Panc1 (cell line): ENCODE data around the gene RBMS3. TPM values are rescaled to one million over a fixed set of nuclear protein-coding genes. Genes with fewer than 3 reads are reported as not detected.

Experiments
- ATAC-seq: fragments of 200-7000 bp; cut with Tn5 transposase; 2 replicates; pipeline ENCODE4 v1.9.1; 2020; ENCODE audit warnings: mild to moderate bottlenecking, moderate library complexity
- BruUV-seq: library from RNA; stranded (reverse); fragments of 400-500 nt; replicated peaks from 2 replicates; lab custom pipeline; 2021; lab: Mats Ljungman, UMichigan
- CTCF ChIA-PET: fragments of 300-600 bp; sonication (Branson Sonifier 250); formaldehyde crosslinking; loops from one replicate; lab custom pipeline; 2022; ENCODE audit warnings: antibody characterized with exemption; lab: Charles Lee
- POLR2A ChIA-PET: fragments of 300-600 bp; sonication (Branson Sonifier 250); formaldehyde crosslinking; loops from one replicate; lab custom pipeline; 2022; ENCODE audit warnings: antibody characterized with exemption; lab: Charles Lee
- DNase-seq: peaks from one replicate; pipeline ENCODE4 v3.0.0-alpha.2; 2010; ENCODE audit warnings: low read depth, low spot score
- H3K27ac ChIP-seq: 2 replicates; pipeline ENCODE4 v1.5.1; 2011; ENCODE audit warnings: mild to moderate bottlenecking, low read length, inconsistent platforms
- H3K27me3 ChIP-seq: fragments of 200-500 bp; sonication (Bioruptor generic); 2 replicates; pipeline ENCODE4 v1.6.0; 2014; ENCODE audit warnings: low read length, inconsistent platforms; ENCODE audit not compliant: control insufficient read depth, insufficient read depth
- H3K36me3 ChIP-seq: fragments of 200-500 bp; sonication (Bioruptor generic); 2 replicates; pipeline ENCODE4 v1.5.1; 2014; ENCODE audit warnings: inconsistent platforms, mild to moderate bottlenecking, low read length, moderate library complexity; ENCODE audit not compliant: control insufficient read depth, insufficient read depth
- H3K4me1 ChIP-seq: 2 replicates; pipeline ENCODE4 v1.5.1; 2011; ENCODE audit warnings: inconsistent platforms, mild to moderate bottlenecking, low read length, moderate library complexity; ENCODE audit not compliant: control insufficient read depth, insufficient read depth
- H3K4me3 ChIP-seq, 2 experiments: 2 replicates each; pipeline ENCODE4 v1.5.1; 2011 to 2012; ENCODE audit warnings: low read depth in 2 of 2, low read length in 2 of 2, mild to moderate bottlenecking in 2 of 2, inconsistent platforms in 1 of 2, moderate library complexity in 1 of 2
- H3K9me3 ChIP-seq: fragments of 200-500 bp; sonication (Bioruptor generic); 2 replicates; pipeline ENCODE4 v1.5.1; 2014; ENCODE audit warnings: low read depth, mild to moderate bottlenecking, inconsistent platforms, low read length, moderate library complexity; ENCODE audit not compliant: control insufficient read depth, insufficient read depth
- POLR2AphosphoS5 ChIP-seq: IDR thresholded peaks from 2 replicates; pipeline ENCODE4 v1.6.1; 2012; ENCODE audit warnings: mild to moderate bottlenecking, low read depth, low read length, moderate library complexity
- REST ChIP-seq, 2 experiments: IDR thresholded peaks; 2 replicates each; pipeline ENCODE4 v1.6.1; 2011 to 2012; ENCODE audit warnings: low read depth in 2 of 2, control low read depth in 1 of 2, low read length in 1 of 2, mild to moderate bottlenecking in 1 of 2, moderate library complexity in 1 of 2; ENCODE audit not compliant: insufficient read depth in 1 of 2
- SIN3A ChIP-seq: IDR thresholded peaks from 2 replicates; pipeline ENCODE4 v1.6.1; 2012; ENCODE audit warnings: low read depth, mild to moderate bottlenecking, low read length, moderate library complexity, borderline replicate concordance; ENCODE audit not compliant: insufficient read depth
- TCF7L2 ChIP-seq: IDR thresholded peaks from 2 replicates; pipeline ENCODE4 v1.6.1; 2011; ENCODE audit warnings: mild to moderate bottlenecking, low read depth, low read length, inconsistent platforms
- in situ Hi-C: cut with HindIII; loops from 2 replicates; pipeline ENCODE4 v1.10.0; 2016; ENCODE audit warnings: low sequenced_read_pairs, low pct_unique_long_range_greater_than_20kb
- intact Hi-C: fragments of 100-400 bp; cut with micrococcal nuclease; formaldehyde crosslinking; loops from one replicate; pipeline ENCODE4 v1.10.0; 2022; ENCODE audit not compliant: unreplicated experiment
- total RNA-seq: library from RNA; stranded (reverse); gene quantifications from one replicate; pipeline ENCODE4 v1.2.1, GENCODE V29; 2021; ENCODE audit not compliant: unreplicated experiment
- TF ChIP-seq, protein P1 (sequence below): fragments of 450-650 bp; IDR thresholded peaks from 2 replicates; pipeline ENCODE4 v1.5.1; 2017; ENCODE audit warnings: mild to moderate bottlenecking

RBMS3 gene
- total RNA-seq, 1 experiment from 2014 or later: 1.1 TPM

DNA sequence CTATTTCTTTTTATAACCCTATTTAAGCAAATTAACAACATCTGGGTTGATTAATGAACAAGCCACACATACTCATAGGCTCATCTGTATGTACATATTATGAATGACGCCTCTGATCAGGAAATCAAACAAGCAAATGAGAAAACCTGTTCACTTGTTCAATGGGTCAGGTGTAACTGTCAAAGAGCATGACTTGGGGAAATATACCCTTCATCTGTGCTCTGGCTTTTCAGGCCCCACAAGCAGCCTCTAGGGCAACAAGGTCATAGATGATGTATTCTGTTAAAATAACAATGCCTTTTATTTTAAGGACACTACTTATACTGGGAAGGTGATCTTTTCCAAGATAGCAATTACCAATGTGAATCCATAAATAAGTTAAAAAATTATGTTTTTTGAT, 102.0 kb downstream of the RBMS3 start:
- ATAC-seq (no peak), DNase-seq (no peak)
- H3K36me3 ChIP-seq: no peaks in the 10 kb centered on the region
- intact Hi-C loops: no loop called here
- H3K27me3 ChIP-seq: no peaks in the 10 kb centered on the region
- ChIA-PET CTCF (no interaction called here), POLR2A (no interaction called here)
- H3K27ac ChIP-seq: no peak overlapping the region
- H3K9me3 ChIP-seq: no peaks in the 10 kb centered on the region
- in situ Hi-C loops: no loop called here
- no TSS peak for BruUV-seq
- H3K4me3 ChIP-seq: no peak overlapping the region
- TF ChIP-seq TCF7L2 (no peak), REST (IDR thresholded peaks at IDR 0.05; ENCODE audit: insufficient read depth in 1 of 2, low read depth in 2 of 2, low read length in 1 of 2) (no peak), SIN3A (no peak), POLR2AphosphoS5 (no peak)
- TF ChIP-seq, protein P1, sequence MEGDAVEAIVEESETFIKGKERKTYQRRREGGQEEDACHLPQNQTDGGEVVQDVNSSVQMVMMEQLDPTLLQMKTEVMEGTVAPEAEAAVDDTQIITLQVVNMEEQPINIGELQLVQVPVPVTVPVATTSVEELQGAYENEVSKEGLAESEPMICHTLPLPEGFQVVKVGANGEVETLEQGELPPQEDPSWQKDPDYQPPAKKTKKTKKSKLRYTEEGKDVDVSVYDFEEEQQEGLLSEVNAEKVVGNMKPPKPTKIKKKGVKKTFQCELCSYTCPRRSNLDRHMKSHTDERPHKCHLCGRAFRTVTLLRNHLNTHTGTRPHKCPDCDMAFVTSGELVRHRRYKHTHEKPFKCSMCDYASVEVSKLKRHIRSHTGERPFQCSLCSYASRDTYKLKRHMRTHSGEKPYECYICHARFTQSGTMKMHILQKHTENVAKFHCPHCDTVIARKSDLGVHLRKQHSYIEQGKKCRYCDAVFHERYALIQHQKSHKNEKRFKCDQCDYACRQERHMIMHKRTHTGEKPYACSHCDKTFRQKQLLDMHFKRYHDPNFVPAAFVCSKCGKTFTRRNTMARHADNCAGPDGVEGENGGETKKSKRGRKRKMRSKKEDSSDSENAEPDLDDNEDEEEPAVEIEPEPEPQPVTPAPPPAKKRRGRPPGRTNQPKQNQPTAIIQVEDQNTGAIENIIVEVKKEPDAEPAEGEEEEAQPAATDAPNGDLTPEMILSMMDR: no peak
- H3K4me1 ChIP-seq: no peaks in the 10 kb centered on the region

DNA sequence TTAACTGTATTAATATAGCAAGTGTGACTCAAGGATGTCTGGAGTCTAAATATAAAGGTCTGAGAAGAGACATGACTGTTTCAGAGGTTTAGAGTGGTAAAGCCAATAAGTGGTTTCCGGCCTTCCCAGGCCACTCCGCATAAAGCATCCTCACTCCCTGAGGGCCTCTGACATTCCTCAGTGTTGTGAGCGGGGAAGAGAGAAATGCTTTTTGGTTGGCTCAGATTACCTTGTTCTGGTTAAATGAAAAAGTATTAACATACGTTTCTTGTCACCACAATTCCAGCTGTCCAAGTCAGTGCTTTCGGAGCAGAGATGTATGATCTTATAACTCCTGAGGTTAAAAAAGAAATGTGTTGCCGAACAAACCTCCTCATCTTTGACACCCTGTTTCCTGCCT, 103.8 kb downstream of the RBMS3 start:
- in situ Hi-C loops: no loop called here
- no peak for DNase-seq
- no peak overlapping the region for H3K27ac ChIP-seq
- H3K9me3 ChIP-seq: no peaks in the 10 kb centered on the region
- no peaks in the 10 kb centered on the region for H3K27me3 ChIP-seq
- CTCF ChIA-PET: no interaction called here
- TF ChIP-seq, protein P1: no peak
- TF ChIP-seq REST (IDR thresholded peaks at IDR 0.05; ENCODE audit: insufficient read depth in 1 of 2, low read depth in 2 of 2, low read length in 1 of 2): no peak
- POLR2A ChIA-PET: no interaction called here
- no TSS peak for BruUV-seq
- no peak for ATAC-seq
- no peaks in the 10 kb centered on the region for H3K36me3 ChIP-seq
- H3K4me1 ChIP-seq: no peaks in the 10 kb centered on the region
- H3K4me3 ChIP-seq: no peak overlapping the region
- intact Hi-C loops: no loop called here
